Stimulated activated CD8-positive, alpha-beta memory T cell treated with anti-CD3 and anti-CD28 coated beads, Interleukin-12 subunit alpha, Interleukin-12 subunit beta, amount 100 ng/mL, for 4 hours (primary cell): ENCODE measurements around the gene TRIM9.
A peak's percentile ranks its signal among the peaks of the same experiment; 100 is the strongest.

Experiments
- DNase-seq: peaks from one replicate; pipeline ENCODE4 v3.0.0-alpha.2; 2020; ENCODE audit warnings: low read depth

Gene TRIM9

GRCh38 chr14:51094901-51095853, at the start of gene TRIM9:
Gene TRIM9 (minus strand): TSS chr14:51095105. CDS start chr14:51094939, 166 bp downstream.
- DNase-seq, result peak; percentile 83

DNA sequence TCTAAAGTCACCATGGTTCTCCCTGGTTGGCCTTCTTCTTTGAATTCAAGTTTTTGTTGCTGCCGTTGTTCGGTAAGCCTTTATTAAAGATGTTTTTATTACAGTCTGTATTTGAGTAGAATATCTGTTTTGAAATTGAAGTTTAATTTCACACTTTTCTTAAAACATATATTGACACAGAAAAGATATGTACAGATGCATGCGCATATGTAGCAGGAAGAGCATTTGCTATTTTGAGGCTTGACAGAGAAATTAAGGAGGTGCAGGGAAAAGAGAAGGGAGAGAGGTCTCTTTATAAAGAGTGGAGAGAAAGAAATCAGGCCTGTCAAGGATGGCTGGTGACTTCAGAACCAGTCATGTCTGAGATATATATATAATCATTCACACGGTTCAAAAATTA, 46.0 kb upstream of the TRIM9 start:
- no peak for DNase-seq

DNA sequence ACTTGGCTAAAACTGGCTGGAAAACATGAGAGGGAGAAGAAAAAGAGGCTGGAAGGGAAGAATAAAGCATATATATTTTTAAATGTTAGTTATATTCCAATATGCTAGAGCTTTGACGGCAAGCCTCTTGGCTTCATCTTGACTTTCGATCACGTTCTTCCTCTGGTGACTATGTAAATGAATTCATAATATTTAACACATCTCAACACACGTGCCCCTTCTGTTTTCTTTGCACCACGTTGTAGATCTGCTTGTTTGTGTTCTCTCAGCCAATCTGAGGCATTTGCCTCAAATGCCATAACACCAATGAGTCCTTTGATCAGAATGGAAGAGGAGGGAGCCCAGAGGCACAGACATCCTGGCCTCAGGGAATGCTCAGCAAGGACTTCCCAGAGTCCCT, 45.4 kb upstream of the TRIM9 start:
- no peak for DNase-seq

- DNase-seq, result no peak
Measured at GRCh38 chr14:51139121-51139681, 44.3 kb upstream of the TRIM9 start.

DNA sequence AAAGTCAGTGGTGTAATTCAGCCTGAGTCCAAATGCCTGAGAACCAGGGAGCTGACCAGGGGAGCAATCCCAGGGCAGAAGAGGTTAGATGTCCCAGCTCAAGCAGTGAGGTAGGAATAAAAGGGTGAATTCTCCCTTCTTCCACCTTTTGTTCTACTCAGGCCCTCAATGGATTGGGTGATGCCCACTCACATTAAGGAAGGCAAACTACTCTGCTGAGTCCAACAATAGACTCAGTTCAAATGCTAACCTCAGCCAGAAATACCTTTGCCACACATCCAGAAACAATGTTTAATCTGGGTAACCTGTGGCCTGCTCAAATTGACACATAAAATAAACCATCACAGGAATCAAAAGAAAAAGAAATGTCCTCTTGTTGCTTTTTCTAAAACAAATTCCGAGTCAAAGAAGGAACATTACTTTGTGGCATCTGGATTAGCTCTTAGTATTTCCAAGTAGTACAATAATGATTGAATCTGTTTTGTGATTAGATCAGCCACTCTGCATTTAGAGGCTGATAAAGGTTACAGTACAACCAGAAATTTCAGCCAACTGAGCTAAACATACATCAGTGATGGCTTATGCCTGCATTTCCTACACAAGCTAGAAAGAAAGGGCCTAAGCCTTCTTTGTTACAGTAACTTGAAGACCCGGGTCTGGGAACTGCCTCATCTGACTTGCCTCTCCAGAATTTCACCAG, 43.6 kb upstream of the TRIM9 start:
- no peak for DNase-seq

- DNase-seq, result no peak
Measured at GRCh38 chr14:51131516-51131915, 36.6 kb upstream of the TRIM9 start.

GRCh38 chr14:51129130-51129529, 34.2 kb upstream of the TRIM9 start:
- no peak for DNase-seq

DNA sequence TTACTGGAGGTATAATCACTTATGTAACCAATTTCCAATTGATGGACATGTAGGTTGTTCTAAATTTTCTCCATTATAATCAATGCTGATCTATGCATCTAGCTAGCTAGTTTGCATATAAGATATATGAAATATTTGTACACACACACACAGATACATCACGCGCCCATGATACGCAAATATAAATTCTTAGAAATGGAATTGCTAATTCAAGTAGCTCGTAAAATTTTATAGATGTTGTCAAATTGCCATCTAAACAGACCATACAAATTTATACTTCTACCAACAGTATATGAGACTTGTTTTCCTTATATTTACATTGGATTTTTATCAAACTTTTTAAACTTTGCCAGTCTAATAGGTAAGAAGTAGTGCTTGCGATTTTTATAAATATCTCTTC, 29.1 kb upstream of the TRIM9 start:
- no peak for DNase-seq

DNA sequence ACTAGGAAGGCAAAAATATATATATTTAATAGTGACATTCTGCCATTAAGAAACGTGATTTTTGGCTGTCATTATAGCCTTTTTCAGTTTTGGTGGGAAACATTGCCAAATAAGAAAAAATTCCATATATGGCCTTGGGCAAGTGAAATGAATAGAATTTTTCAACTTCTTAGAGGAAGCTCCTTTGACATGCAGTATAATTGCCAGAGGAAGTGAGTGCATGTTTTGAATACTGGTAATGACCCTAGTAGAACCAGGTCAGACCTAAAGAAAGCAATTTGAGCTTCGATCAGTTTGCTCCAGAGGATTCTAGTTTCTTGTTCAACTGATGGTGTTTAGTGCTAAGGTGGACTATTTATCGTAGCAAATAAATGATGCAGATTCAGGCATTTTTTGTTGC, 26.2 kb upstream of the TRIM9 start:
- no peak for DNase-seq

GRCh38 chr14:51119411-51120051, 24.6 kb upstream of the TRIM9 start:
- no peak for DNase-seq

DNA sequence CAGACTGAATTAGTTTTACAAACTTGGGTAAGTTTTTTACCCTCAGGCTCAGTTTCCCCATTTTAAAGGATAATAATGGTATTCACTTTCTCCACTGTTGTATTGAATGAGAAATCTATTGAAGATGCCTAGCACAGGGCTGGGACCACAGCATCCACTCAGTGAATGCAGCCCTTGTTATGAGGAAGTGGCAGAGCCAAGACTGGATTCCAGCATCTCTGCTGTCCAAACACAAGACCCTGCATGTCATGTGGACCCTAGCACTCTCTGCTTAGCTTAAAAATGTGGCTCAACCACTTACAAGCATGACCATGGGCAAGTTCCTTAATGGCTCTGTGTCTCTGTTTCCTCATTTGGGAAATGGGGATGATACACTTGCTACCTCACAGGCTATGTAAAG, 24.1 kb upstream of the TRIM9 start:
- DNase-seq, result no peak

DNA sequence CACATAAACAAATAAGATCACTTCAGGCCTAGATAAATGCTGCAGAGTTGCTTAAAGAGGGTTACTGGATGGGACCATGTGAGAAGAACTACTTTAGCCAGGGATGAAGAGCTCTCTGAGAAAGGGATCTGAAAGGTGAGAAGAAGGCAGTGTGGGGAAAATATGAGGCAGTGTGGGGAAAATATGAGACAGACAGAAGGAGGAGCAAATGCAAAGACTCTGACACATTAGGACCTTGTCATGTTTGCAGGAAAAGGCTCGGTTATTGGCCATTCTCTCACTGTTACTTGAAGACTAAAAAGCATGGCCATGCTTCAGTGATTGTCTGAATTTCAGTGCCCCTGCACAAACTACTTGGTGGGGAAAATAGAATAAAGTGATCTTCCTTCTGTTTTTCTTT, 22.7 kb upstream of the TRIM9 start:
- DNase-seq, result no peak

DNA sequence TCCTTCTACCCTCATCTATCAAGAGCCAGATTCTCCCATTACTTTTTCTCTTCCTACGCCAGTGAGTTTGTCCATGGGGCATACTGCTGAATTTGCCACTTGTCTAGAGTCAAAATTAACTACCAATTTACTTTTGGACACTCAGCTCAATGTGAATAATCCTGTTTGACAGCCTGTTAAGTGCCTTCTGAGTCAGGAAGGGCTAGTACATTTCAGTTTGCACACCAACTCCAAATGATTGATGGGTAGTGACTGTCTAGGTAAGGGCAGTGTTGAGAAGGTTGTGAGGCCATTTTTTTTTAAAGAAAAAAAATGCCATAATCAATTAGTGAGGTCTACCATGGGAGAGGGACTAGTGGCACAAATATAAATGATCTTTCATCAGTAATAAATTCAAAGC, 21.8 kb upstream of the TRIM9 start:
- no peak for DNase-seq

DNA sequence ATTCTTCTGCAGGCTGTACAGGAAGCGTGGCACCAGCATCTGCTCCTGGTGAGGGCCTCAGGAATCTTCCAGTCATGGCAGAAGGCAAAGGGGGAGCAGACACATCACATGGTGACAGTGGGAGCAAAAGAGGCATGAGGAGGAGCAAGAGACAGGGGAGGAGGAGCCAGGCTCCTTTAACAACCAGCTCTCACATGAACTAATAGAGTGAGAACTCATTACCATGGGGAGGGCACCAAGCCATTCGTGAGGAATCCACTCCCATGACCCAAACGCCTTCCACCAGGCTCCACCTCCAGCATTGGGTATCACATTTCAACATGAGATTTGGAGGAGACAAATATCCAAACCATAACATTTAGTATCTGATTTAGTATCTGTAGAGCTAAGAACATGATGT, 14.7 kb upstream of the TRIM9 start:
- DNase-seq, result no peak

DNA sequence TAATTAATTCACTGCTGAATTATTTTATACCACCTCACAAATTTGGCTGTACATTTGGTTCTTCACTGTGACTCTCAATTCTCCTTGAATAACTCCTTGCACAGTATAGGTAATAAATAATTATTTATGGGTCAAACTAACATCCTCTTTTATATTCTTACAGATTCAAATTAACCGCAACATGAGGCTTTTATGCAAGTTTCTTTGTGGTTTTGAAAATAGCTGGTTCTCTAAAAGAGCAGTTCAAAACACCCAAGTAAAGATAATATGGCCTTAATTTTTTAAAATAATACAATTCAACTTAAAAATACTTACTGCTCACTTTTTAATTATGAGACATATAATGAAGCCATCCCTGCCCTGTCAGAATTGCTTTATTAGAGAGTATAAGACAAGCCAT, 12.9 kb upstream of the TRIM9 start:
- DNase-seq, result no peak

DNA sequence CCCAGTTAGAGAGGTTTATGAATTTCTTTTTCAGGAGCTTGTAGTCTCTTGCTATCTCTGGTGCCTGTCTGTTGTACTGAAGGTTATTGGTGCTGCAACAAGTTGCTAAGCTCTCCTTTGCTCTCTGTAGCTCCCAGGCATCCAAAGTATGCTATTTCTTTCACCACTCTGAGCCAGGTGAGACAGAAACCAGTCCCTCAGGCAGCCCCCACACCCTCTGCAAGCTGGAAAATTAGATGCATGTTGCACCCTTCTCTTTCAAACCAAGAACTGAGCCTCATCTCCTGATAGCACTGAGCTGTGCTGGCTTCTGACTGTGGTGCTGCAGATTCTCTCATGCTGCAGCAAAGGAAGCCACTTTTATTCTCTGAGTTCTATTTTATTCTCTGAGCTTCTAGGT, 9.6 kb upstream of the TRIM9 start:
- DNase-seq, result no peak

DNA sequence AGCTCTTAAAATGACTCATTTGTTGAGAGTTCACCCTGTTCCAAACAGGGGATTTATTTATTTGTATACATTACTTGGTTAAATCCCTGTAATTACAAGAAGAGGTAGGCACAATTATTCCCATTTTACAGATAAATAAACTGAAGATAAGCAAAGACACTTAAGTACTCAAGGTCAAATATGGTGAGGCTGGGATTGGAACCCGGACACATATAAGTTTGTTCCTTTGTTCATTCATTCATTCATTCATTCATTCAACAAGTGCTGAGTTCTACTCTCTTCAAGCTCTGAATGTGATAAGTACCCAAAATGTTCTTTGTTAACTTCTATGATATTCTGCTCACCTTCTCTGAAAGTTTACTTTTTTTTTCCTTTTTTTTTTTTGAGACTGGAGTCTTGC, 2.4 kb upstream of the TRIM9 start:
- DNase-seq, result no peak

DNA sequence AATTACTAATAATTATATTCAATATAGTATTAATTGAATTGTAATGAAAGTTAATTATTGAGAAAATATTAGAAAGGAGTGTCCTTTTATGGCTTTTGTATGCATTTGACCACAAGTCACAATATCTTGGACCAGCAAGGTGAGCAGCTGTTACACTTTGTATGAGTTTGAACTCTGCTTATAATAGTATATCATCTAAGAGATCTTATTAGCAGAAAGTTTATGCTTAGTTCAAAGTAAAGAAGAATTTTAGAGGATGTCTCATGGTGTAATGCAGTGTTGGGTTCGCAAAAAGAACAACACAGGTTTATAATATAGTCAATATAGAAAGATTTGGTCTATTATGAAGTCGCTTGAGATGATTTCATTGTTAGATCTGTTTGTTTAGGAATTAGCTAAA, 2.0 kb upstream of the TRIM9 start:
- DNase-seq, result no peak

DNA sequence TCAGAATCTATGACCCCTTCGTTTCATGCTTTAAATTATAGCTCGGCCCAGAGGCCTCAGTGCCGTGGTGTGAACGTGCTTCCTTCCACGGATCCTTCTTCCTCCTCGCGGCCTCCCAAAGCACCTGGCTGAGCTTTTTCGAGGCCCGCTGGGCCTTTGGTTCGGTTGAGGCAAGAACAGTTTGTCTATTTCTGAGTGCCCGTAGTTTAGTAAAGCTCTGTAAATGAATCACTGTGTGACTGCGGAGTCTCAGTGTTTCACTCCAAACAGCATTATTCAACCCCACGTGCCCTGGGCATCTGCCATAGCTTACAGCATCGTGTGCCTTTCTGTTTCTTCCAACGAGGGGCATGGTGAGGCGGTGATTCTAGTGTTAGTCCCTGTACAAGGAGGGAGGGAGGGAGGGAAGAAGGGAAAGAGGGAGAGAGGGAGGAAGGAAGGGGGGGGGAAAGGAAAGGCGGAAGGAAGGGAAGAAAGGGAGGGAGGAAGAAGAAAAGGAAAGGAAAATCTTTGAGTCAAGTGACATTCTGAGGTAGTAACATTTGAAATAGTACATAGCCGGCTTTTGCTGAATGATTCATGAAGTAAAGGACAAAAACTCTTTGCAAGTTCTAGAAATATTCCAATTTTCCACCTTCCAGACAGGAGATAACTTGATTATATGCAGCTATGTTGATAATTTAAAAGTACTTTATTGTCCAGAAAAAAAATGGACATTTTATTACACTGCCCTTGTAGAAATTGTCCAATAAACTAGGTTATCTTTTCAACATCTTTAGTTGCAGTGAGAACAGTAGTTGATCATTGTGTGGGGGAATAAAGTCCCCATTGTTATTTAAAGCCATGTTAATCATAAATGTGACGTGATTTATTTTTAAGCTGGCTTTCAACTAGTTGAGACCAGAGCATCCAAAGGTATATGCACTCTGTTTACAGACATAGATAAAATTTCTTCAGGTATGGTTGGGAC, 1.2 kb upstream of the TRIM9 start:
- DNase-seq, result no peak

DNA sequence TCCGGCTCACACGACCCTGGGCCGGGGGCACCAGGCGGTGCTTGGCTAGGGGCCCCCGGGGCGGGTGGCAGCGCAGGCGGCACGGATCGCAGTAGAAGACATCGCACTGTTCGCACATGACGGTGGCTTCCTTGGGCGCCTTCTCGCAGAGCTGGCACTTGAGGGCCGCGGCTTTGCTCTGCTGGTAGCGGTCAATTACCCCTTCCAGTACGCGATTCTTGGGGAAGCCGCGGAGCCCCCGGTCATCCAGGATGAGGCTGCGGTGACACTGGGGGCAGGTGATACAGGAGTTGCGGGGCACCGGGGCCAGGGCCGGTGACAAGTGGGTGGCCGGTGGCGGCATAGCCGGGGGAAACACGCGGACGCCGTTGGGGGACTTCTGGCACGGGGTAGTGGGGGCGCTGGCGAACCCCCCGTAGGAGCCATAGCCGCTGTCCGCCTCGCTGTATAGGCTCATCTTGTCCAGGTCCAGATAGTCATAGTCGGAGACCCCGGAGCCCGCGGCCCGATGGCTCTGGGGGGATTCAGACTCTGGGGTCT, 553 bp downstream of the TRIM9 start:
- peak; percentile 3 for DNase-seq
